Fibroblast of the aortic adventitia (primary cell): ENCODE results near the gene NELL1. TPM values are rescaled to one million over a fixed set of nuclear protein-coding genes. Genes with fewer than 3 reads are reported as not detected.
"Not testable (repeated sequence)": the region's sequence is repeated elsewhere in the genome, so short reads cannot be mapped to it uniquely, and the experiment has no call there.

Source experiments
- DNase-seq: peaks from one replicate; pipeline ENCODE4 v3.0.0-alpha.2; 2010; ENCODE audit warnings: low read depth
- H3K4me3 ChIP-seq: 2 replicates; pipeline ENCODE4 v1.5.1; 2011; ENCODE audit warnings: low read depth, mild to moderate bottlenecking, control low read depth, low read length, moderate library complexity
- CTCF ChIP-seq: IDR thresholded peaks from 2 replicates; pipeline ENCODE4 v1.5.1; 2011; ENCODE audit warnings: mild to moderate bottlenecking, low read length, control low read depth, inconsistent platforms; ENCODE audit not compliant: insufficient read depth
- total RNA-seq: library from RNA; depleted of rRNA; stranded (reverse); fragments of >200 nt; gene quantifications from 2 replicates; pipeline ENCODE4 v1.2.3, GENCODE V29; 2012; ENCODE audit warnings: low replicate concordance

The NELL1 gene
- total RNA-seq, 1 donor = not detected

DNA sequence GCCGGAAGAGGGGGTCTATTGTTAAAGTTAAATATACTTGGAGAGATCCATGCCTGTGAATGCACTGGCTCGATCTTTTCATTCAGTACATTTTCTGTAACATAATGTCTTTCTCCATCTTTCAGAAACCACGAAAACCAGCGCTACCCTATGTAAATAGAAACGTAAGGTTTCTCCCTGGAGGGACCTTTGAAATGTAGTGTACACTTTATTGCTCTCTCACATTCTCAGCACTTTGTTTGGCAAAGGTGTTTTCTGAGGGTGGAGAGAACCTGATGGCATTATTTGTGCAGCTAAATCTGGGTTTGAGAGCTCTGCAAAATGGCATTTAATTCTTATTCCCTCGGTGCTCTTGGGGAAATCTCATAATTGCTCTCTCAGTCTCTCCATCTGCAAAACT is 468.4 kb downstream of the NELL1 start:
- no peak for DNase-seq
- no peak for TF ChIP-seq CTCF
- H3K4me3 ChIP-seq = no peak overlapping the region

DNA sequence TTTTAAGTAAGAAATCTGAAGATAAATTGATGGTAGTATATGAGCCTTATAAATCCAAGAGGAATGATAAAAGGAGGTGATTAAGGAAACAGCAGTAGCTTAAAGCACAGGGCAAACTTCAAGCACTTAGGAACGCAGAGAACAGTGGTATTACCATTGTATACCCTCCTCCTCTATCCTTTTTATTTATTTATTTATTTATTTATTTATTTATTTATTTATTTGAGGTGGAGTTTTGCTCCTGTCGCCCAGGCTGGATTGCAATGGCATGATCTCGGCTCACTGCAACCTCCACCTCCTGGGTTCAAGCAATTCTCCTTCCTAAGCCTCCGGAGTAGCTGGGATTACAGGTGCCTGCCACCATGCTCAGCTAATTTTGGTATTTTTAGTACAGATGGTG is 472.2 kb downstream of the NELL1 start:
- DNase-seq, H3K4me3 ChIP-seq: not testable (repeated sequence)

DNA sequence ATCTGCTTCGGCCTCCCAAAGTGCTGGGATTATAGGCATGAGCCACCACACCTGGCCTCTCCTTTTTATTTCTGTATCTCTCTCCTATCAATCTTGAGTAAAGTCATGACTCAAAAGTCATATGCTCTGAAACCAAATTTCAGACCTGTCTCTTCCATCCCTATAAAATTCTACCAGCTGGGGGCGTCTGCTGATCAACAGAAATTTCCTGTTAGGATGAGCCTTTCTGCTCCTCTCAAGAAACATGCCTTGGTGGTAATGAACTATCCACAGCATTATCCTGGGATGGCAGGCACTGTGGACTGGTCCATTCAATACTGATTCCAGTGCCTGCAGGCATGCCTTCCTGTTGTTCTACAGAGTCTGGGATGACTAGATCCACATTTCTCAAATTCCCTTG is 472.6 kb downstream of the NELL1 start:
- no peak for DNase-seq
- TF ChIP-seq CTCF = no peak
- H3K4me3 ChIP-seq = no peak overlapping the region

DNA sequence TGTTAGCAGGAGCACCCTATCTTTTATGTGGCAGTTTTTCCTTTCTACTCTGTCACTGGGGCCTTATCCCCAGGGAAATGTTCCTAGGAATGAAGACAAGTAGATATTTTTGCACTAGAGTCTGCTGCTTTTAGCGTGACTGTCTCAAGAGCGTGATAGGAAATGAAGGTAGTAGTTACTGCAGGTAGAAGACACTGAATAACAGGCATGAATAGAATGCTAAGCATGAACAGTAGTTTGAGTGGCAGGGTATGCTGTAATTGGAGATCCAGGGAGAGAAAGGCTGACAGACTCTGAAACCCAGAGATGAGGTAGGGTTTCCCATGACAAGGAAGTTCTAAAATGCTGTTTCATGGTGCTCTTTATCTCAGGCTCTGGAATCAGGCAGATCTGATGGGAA is 475.1 kb downstream of the NELL1 start:
- DNase-seq = no peak
- no peak overlapping the region for H3K4me3 ChIP-seq
- TF ChIP-seq CTCF = no peak

GRCh38 chr11:21148376-21148775 is 479.0 kb downstream of the NELL1 start:
- H3K4me3 ChIP-seq = no peak overlapping the region
- no peak for TF ChIP-seq CTCF
- DNase-seq = no peak

- no peak overlapping the region for H3K4me3 ChIP-seq
- DNase-seq = no peak
- no peak for TF ChIP-seq CTCF
Measured at GRCh38 chr11:21160140-21160539, 490.8 kb downstream of the NELL1 start.

DNA sequence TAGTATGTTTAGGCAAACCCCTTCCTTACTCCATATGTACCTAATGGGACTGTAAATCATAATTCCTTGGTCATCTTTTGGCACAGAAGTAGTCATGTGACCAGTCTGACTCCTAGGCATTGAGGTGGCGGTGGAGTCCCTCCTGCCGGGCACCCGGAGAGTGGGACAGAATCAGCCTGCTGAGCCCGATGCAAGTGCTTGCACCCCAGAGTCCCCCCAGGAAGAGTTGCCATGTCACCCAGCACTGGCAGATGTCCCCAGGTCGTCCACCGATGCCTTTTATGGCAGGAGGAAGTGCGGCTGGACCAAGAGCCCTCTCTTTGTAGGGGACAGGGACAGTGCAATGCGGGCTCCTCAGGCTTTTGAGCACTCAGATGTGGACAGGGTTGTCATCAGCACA is 500.3 kb downstream of the NELL1 start:
- no peak for DNase-seq
- TF ChIP-seq CTCF = no peak
- no peak overlapping the region for H3K4me3 ChIP-seq
